Stimulated activated naive CD8-positive, alpha-beta T cell treated with anti-CD3 and anti-CD28 coated beads, Interleukin-15, Interleukin-2, amounts not matched to agents 100 U/mL and 50 U/mL, for 24 hours (primary cell): Measurements from ENCODE around the gene HOXA6.

Experiments
- ATAC-seq: fragments of 150-1000 bp; cut with Tn5 transposase; one replicate; pipeline ENCODE4 v1.10.0; 2021
- DNase-seq: peaks from one replicate; pipeline ENCODE4 v3.0.0; 2021

Gene HOXA6

DNA sequence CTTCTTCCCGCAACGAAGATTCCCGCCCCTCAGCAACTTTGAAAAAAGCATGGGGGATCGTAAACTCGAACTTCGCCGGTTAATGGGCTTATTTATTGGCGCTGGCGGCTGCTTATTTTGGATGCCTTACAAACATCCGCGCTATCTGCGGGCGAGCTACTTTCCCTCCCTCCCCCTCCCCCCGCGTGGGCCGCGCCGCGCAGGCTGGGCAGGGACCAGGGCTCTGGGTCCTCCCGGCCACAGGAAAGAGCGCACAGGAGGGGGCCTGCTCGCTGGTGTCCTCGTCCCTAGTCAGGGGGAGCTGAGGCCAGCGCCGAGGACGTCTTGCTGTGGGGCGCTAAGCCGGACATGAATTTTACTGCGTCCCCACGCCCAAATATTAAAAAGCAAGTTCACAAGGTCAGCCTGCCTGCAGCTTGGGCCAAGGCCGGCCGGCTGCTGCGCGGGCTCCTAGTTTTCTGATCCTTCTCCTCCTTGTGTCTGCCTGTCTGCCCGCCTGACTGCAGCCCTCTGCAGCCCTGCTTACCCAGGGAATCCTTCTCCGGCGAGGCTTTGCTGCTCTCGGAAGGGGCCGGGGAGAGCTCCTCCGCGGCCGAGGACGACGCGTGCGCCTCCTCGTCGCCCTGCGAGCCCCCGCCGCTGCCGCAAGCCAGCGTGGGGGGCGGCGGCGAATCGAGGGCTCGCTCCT, 25.4 kb upstream of the HOXA6 start:
- no peak for ATAC-seq
- DNase-seq, result no peak

DNA sequence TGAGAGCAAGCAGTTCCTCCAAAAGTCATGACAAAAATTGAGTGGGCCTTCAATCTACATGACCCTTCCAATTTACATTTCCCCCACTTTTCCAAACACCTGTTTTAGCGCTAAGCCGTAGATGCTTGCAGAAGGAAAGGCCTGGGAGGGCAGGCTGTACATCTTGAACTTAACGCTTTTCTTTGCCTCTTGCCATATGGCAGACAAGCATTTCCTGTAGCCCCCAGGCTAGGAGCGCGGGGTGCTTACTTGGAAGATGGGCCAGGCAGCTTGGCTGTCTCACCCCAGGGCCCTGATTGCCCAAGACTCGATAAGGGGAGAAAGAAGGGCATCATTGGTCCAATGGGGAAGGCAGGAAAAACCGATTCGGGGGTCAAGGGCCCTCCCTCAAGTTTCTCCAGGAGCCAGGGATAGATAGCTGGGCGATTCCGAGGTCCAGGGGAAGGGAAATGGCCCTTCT, 24.8 kb upstream of the HOXA6 start:
- DNase-seq (no peak), ATAC-seq (no peak)

DNA sequence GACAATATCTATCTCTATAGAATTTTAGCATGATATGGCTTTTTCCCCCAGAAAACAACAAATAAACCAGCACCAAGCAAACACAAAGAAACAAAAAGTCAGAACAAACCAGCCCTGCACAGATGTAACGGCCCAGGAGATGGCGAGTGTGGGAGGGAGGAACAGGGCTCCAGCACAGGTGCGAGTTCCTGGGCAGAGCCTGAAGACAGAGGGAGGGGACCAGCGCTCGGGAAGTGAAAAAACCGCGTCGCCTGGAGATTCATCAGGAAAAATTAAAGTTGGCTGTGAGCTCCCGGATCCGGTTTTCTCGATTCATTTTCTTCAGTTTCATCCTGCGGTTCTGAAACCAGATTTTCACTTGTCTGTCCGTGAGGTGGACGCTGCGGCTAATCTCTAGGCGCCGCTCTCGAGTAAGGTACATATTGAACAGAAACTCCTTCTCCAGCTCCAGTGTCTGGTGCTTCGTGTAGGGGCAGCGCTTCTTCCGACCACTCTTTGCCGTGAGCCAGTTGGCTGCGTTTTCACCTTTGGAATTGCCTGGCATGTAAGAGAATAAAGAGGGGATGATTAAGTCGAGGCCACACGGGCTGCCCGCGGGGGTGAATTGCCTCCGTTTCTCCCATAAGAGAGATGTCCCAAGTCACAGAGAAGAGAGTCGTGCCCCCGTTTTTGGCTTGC, 24.2 kb upstream of the HOXA6 start:
- DNase-seq (no peak), ATAC-seq (no peak)

DNA sequence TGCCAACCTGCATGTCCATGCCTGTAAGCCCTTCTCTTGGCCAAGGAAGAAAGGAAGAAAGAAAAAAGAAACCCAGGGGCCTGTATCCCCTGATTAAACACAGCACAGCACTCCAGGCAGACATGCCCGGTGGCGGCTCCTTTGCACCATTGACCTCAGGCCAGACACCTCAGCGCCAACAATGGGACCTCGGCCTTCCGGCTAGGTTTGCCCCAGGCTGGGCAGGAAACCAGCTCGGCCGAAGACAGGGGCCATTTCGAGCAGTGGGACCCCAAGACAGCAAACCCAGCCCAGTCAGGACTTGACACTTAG, 23.7 kb upstream of the HOXA6 start:
- no peak for DNase-seq
- ATAC-seq, result no peak

DNA sequence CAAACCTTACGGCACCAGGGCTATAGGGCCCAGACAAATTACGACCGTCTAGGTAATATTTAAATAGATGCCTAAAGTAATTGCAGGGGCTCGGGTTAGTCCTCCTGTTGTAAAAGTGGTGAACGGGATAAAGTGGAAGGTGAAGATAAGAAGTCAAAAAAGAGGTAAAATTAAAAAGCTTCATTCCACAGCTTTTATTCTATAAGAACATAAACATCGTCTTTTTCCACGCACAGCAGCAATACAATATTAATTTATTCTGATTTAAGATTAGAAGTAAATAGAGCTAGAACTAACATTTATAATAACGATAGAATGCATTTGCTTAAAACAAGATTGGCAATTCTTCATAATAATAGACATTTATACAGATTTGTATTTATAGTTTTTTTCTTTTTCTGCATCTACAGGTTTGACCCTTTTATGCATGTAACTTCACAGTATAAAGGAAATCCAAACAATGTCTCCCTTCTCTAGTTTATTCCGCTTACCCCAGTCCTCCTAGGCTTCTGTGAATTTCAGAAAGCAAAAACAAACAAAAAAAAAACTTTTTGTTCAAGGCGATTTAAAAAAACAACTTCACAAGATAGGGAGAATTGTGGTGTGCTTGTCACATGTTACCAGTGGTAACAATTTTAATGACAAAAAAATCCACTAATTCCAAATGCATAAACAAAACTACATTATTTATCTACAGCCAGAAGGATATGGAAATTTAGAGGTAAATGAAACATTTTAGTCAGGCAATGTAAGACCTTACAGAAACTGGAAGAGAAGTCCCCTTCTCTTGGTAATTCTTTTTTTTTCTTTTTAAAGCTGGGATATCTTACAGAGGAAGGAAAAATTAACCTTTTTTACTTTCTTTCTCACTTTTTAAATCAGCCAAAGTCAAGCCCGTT, 23.1 kb upstream of the HOXA6 start:
- ATAC-seq, result no peak
- no peak for DNase-seq

DNA sequence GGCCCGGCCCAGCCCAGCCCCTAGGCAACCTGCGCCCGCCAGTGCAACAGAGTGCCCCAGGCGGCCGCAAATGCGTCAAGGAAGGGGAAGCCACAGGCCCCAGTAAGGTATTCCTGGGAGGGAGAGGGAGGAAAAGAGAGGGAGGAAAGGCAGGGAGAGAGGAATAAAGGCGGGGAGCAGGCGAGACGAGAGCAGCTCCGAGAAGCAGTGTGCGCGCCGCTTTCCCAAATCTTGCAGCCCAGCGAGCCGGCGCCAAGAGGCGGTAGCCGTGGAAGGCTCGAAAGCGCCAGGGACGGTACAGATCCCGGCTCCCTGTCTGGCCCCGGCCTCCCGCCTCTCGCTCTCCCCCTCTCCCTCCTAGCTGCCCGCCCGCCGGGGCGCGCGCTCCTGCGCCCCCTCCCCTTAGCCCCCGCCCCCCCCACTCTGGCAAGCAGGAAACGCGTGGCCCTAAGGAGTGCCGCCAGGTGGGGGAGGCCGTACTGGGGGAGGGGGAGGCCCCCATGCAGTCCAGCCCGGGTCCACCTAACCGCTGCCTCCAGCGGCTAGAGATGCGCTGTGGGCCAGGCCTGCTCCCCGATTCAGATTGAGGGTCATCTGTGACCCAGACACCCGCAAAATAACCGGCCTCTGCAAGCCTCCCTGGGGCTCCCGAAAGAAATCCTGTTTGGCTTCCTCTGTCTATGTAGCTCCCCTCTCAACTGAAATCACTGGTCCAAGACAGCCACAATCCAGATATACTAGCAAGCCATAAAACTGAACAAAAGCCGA, 22.3 kb upstream of the HOXA6 start:
- no peak for DNase-seq

DNA sequence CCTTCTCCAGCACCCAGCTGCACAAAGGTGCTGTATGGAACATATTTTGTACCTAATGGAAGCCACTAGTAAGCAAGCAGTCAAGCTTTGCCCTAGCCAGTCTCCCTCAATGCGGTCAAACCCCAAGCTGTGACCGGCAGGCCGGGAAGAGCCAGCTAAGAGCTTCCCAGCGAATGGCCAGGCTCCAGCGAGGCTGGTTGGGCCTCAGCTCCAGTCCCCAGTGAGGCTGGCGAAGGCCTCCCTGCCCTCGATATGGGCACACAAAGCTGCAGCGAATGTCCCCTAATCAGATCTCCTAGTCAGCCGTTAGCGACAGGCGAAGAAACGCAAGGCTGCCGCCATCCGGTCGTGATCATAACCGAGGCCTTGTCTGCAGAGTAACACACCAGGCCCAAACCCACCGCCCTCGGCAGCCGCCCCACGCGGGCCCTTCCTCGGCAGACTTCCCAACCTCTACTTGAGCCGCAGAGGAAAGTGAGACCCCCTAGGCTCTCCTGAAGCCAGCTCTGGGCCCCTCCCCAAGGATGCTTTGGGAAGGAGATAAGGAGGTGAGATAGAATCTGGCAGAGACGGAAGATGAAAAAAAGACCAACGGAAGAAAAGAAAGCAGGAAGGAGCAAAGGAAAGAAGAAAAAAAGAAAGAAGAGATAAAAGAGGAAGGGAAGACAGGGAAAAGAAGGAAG, 20.8 kb upstream of the HOXA6 start:
- no peak for ATAC-seq
- DNase-seq, result no peak

More for the DNA sequence above, 22.3 kb upstream of the HOXA6 start:
- no peak for ATAC-seq

DNA sequence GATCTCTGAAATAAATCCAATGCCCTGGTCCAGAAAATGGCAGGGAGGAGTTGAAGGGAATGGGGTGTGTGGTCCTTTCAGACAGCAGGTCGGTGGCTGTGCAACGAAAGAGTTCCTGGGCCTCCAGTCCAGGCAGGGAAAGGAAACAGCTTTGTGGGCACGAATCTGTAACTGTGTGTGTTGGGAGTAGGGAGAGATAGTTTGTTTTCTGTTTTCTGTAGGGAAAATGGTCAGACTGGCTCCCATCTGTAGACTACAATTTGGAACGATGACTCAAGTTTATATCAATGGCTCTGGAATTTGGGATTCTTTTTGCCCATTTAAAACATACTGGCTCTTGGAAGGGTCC, 20.3 kb upstream of the HOXA6 start:
- DNase-seq (no peak), ATAC-seq (no peak)

DNA sequence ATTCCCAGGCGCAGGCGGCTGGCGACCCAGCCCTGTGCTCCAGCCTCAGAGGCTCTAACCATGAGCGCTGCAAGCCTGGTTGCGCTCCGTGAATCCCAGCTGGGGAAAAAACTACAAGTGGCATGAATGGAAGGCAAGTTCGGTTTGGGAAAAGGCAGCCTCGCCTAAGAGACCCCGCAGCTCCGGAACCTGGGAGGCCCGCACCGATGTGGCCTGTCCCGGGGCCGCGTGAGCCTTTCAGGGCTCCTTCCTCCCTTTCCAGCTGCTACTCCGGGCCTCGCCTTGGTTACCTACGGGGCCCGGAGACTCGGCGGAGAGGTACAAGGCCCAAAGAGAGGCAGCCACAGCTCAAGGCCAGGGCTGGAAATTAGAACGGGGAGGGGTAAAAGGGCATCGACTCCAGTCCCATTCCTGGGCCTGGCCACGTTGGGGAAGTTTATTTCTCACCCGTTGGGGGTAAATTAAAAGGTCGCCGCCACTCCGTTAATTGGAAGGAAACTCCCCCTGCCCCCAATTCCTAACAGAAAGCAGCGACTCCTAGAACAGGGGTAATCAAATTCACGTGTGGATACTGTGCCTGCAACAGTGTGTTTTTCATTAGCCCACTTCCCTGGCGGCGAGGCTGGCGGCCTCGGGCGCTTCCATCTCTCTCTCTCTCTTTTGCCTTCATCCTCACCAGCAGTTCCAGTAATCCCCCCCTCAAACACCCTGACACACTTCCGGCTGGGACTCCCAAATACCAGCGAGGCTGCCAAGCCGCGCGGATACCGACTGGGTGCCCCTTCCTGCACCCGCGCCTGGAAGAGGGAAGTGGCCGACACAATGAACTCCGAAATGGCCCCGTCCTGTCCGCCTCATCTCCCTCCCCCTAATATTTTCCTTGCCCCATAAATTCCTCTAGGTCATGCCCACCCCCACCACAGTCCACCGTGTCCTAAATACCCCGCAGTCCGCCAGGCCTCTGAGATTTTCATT, 19.2 kb upstream of the HOXA6 start:
- ATAC-seq (no peak), DNase-seq (no peak)

DNA sequence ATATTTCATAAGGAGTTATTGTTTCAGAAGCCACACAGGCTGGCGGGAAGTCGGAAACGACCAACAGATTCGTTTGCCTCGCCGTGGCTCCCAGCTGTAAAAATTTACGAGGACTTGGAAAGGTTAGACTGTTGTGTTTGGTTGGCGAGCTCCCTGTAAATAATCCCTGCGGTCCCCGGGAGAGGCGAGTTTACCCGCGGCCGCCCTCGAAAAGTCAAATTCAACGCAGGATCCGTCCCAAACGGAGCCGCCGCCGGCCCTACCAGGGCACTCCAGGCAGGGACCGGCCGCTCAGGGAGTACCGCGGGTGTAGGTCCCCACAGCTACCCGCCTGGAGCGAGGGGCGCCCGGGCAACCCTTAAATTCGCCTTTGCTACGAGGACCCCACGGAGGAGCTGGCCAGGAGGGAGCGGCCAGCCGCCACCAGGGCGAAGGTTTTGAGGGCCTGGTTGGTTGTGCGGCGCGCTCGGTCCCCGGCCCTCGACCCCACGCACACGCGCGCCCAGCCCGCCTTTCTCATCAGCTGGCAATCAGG, 18.5 kb upstream of the HOXA6 start:
- ATAC-seq, result no peak
- DNase-seq, result no peak

DNA sequence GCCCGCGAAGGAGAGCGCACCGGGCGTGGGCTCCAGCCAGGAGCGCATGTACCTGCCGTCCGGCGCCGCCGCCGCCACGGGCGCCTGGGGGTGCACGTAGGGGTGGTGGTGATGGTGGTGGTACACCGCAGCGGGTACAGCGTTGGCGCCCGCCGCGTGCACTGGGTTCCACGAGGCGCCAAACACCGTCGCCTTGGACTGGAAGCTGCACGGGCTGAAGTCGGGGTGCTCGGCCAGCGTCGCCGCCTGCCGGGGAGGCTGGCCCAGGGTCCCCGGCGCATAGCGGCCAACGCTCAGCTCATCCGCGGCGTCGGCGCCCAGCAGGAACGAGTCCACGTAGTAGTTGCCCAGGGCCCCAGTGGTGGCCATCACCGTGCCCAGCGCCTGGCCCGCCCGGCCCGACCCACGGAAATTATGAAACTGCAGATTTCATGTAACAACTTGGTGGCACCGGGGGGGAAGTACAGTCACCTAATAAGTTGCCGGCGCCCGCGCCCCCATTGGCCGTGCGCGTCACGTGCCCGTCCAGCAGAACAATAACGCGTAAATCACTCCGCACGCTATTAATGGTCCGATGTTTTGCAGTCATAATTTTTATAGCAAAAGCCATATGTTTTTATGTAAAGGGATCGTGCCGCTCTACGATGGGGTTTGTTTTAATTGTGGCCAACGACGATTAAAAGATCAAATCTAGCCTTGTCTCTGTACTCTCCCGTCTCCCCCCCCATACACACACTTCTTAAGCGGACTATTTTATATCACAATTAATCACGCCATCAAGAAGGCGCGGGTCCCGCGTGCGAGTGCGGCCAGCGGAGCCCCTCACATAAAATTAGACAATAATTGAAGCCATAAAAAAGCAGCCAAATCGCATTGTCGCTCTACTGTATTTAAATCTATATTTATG, 17.8 kb upstream of the HOXA6 start, which contains the start of gene HOXA9:
Gene HOXA9 (minus strand): TSS at position 449 of the 907 bp plus-strand sequence. CDS start 80 bp downstream, at position 369.
- DNase-seq (no peak), ATAC-seq (no peak)

DNA sequence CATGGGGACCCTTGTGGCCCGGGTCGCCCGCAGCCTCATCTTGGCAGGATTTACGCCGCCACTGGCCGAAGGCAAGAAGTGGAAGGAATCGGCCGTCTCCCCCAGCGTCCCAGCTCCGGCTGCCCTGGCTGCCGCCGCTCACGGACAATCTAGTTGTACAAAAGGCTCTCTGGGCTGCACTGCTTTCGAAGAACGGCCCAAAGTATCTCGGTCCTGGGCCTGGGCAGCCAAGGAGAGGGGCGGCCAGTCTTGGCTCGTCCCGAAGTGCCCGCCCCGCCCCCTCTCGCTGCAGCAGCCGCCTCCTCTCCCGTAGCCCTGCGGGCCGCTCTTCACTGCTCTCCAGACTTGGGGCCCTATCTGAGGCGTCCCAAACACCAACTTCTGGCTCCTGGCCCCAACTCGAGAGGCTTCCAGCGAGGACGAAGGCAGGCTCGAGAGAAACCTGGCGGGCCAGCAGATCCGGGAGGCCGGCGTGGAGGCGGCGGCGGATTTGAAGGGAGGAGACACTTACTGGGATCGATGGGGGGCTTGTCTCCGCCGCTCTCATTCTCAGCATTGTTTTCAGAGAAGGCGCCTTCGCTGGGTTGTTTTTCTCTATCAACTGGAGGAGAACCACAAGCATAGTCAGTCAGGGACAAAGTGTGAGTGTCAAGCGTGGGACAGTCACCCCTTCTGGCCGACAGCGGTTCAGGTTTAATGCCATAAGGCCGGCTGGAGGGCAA, 17.0 kb upstream of the HOXA6 start:
- DNase-seq, result no peak
- ATAC-seq, result no peak

DNA sequence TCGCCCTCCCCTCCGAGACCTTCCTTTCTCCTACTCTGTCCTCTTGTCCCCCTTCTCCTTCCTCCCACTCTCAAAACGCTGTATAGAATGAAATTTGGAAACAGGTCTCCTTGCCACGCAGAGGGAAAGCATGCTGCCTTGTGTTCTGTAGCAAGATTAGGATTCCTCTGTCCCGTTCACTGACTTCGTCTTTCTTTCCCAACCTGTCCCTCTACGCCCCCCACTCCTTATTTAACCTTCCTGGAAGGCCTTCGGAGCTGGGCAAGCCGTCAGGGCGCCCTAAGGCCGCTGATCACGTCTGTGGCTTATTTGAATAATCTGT, 16.4 kb upstream of the HOXA6 start:
- no peak for ATAC-seq

DNA sequence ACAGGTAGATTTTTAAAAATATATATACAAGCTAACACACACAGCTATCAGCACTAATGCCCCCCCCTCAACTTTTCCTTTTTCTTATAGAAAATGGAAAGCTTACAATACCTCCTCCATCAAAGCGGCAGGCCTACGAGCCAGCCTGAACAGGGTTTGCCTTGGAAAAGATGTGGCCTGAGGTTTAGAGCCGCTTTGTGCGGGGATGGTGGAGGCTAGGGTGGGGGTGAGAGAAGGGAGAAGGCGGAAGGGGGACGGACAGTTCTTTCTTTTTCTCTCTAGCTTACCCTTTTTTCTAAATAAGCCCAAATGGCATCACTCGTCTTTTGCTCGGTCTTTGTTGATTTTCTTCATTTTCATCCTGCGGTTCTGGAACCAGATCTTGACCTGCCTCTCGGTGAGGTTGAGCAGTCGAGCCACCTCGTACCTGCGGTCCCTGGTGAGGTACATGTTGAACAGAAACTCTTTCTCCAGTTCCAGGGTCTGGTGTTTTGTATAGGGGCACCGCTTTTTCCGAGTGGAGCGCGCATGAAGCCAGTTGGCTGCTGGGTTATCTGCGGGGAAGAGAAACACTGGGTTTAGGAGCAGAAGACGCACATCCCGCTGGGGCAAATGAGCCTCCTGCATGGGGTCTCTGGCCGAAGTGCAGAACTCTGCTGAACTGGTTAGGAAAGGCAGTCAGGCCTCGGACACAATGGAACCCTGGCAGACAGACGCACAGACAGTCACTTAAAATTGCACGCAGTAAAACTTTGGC, 15.9 kb upstream of the HOXA6 start:
- DNase-seq (no peak), ATAC-seq (no peak)

More for the DNA sequence above, 16.4 kb upstream of the HOXA6 start:
- no peak for DNase-seq

DNA sequence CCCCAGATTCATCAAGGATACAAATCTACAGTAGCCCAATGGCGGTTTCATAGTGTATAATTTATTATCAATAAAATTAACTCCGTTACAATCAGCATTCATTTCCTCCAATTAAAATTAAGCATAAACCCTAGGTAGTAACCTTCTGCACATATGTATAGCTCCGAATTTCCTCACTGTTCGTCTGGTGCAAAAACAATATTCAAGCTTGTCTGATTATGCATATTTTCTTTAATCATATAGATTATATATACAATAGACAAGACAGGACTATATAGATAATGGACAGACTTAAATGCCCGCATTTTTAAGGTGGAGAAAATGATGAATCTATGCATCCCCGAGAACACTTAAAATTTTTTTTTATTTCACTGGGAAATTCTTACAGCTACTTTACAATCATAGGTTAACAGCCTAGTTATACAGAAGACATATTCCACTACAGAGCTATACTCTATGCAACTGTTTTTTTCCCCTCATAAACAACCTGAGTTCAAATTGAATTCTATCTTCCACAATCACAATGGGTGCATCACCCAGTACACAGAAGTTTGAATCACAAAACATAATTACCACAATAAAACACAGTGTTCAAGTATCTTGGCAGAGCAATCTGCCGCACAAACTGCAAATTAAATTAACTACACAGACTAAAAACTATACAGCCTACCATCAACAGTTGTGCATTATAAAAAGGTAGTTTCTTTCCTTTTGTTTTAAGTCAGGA, 15.2 kb upstream of the HOXA6 start:
- no peak for DNase-seq

DNA sequence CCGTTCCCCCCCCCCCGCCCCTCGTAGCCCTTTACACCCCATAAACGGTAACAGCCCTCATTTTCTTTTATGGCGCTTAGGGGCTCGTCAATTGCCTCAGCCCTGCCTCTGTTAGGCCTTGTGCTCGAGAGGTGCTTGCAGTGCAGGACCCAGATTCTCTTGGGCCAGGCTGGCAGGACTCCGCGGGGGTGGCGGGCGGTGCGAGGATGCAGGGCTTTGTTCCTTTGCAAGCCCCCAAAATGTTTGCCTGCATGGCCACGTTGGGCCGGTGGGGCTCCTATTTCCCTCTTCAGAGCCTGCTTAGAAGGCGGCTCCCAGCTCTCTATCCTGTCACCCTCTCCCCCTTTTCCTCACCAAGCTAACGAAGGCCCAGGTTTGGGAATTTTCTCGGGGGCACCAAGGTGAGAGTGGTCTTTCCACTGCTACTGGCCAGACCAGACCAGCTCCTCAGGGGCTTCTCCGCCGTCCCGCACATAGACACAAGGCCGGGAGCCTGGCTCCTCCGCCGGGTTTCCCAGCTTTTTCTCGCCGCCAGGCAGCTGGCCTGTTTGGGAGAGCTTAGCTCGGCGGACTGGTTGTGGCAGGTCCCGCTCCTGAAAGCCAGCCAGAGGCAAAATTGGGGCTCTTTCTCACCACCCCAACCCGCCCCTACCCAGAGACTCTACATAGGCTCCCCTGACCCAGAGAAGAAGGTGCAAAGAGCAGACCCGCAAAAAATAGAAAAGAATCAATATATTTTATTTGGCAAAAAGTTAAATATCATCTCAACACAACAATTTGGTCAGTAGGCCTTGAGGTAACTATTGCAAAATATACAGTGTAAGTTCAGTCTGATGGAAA, 14.4 kb upstream of the HOXA6 start:
- ATAC-seq (no peak), DNase-seq (no peak)

More for the DNA sequence above, 15.2 kb upstream of the HOXA6 start:
- ATAC-seq, result no peak
